ENCODE measurements around the gene LDB2.

DNA sequence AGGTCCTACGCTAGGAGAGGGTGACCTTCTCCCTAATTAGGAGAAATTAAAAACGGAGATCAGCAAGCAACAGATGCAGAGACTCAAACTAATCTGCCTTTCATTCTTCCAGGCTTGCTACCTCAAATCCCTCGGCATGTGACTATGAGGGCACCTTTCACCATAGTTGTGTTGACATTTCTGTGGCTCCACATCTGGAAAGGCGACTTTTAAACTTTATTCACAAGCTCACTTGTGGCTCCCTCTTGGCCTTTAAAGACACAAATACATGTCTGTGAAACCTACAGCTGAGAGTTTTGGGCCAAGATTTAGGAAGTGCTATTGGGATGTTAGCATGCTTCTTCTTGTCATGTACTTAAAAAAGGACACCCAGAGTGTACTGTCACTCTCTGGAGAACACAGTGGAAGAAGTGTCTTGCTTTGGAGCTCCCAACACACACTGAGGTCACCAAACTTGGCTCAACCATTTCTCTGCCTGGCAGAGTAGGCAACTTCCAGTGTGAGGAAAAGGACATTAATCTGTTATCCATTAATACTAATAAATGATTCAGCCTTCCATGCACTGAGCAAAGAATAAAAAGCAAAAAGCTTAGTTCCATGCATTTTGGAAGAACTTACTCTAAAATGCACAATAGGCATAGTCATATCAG is 60.1 kb downstream of the LDB2 start:
- TF ChIP-seq, protein P1, sequence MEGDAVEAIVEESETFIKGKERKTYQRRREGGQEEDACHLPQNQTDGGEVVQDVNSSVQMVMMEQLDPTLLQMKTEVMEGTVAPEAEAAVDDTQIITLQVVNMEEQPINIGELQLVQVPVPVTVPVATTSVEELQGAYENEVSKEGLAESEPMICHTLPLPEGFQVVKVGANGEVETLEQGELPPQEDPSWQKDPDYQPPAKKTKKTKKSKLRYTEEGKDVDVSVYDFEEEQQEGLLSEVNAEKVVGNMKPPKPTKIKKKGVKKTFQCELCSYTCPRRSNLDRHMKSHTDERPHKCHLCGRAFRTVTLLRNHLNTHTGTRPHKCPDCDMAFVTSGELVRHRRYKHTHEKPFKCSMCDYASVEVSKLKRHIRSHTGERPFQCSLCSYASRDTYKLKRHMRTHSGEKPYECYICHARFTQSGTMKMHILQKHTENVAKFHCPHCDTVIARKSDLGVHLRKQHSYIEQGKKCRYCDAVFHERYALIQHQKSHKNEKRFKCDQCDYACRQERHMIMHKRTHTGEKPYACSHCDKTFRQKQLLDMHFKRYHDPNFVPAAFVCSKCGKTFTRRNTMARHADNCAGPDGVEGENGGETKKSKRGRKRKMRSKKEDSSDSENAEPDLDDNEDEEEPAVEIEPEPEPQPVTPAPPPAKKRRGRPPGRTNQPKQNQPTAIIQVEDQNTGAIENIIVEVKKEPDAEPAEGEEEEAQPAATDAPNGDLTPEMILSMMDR (IDR thresholded peaks at IDR 0.05; ENCODE audit: low read length), result no peak
- TF ChIP-seq EZH2 (optimal IDR thresholded peaks at IDR 0.05; ENCODE audit: low read depth, low read length), result no peak

Data from MM.1S (cell line).